GM19025 (cell line): ENCODE data around the gene NRIP1.

Source experiments
- ATAC-seq: cut with Tn5 transposase; IDR thresholded peaks from one replicate; pipeline ENCODE4 v1.9.1; 2021; ENCODE audit warnings: mild to moderate bottlenecking, low read depth, moderate library complexity; ENCODE audit not compliant: unreplicated experiment

NRIP1 gene

DNA sequence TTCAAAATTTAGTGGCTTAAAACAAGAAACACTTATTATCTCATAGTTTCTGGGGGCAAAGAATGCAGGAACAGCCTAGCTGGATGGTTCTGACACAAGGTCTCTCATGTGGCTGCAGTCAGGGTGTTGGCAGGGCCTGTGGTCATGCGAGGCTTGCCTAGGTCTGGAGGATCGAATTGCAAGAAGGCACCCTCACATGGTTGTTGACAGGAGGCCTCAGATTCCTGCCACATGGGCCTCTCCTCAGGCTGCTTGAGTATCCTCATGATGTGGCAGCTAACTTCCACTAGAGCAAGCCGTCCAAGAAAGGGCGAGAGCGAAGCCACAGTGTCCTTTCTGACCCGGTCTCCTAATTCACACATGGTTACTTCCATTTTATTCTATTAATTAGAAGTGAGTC lies 6.2 kb upstream of the NRIP1 start:
- no peak for ATAC-seq

DNA sequence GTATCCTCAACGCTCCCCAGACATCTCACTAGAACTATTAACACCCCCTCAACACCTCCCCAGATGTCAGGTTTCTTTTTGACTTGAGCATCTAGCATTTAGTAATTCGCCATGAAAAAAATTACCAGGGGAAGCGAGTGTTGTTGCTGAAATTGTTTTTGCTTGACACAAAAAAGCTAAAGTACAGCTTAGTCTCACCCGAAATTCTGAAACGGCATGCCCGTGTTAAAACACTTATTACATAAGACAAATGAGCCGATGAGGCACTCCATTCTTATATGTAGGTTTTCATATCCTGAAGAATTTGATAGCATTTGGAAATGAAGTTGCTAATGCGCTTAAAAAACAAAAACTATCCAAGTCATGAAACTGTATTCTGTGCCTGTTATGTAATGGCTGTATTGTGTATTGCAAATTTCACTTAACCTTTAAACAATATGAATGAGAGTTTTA lies 1.3 kb upstream of the NRIP1 start:
- ATAC-seq, result no peak

DNA sequence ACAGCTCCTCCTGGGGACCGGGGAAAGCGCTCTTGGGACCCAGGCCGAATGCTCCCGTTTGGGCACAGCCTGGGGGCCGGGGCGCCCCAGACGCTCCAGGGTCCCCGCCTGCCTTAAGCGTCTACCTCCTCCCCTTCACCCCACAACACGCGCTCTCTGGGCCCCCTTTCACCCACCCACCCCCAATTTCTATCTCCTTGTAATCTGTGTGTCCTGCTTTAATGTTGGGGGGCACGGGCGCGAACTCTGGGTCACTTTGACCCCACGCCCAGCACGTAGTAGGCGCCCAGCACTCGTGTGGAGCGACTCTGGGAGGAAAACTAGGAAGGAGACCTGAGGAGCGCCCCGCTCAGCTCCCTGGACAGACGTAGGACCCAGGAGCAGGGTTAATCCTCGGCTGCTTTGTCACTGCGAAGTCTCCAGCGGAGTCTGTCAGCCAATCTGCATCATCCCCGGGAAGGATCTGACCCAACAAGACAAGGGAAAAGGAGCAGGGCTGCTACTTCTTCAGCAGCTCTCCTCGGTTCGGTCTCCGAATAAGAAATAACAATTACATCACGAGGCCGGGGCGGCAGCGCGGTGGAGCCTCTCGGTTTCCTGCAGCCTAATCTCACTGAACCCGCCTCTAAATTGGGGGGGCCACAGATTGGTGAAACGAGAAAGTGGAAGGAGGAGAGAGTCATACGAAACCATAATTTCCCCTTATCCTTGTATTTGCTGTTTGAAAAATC lies 757 bp upstream of the NRIP1 start:
- no peak for ATAC-seq

DNA sequence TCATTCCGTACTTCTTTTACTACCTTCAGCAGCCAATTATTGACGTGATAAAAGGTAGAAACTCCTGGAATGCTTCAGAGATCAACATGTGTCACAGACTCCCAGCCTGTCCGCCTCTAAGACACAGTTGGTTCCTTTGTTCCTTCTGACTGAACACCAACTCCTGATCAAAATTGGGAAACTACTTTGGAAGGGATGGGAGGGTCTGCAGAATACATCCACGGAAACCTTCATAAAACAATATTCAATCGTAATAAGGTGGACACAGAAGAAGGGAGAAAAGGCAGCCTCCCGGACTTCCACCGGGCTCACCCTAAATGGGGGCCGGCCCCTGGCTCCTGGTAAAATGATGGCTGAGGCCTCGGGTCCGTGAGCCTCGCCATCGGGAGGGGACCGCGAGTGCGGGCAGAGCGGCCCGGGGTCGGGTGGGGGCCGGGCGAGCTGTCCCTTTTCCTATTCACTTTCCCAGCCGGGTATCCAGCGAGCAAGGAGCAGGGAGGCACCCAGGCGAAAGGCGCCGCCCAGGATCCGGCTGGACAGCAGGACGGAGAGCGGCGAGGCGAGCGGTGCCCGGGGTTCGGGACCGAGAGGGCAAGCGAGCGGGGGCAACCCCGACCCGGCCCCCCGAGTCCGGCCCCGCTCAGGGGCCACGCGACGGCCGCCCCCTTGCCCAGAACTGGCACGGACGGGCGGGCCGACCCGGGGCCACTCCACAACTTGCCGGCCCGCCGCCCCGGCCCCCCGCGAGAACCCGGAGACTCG lies 805 bp downstream of the NRIP1 start:
- peak; percentile 2 for ATAC-seq

DNA sequence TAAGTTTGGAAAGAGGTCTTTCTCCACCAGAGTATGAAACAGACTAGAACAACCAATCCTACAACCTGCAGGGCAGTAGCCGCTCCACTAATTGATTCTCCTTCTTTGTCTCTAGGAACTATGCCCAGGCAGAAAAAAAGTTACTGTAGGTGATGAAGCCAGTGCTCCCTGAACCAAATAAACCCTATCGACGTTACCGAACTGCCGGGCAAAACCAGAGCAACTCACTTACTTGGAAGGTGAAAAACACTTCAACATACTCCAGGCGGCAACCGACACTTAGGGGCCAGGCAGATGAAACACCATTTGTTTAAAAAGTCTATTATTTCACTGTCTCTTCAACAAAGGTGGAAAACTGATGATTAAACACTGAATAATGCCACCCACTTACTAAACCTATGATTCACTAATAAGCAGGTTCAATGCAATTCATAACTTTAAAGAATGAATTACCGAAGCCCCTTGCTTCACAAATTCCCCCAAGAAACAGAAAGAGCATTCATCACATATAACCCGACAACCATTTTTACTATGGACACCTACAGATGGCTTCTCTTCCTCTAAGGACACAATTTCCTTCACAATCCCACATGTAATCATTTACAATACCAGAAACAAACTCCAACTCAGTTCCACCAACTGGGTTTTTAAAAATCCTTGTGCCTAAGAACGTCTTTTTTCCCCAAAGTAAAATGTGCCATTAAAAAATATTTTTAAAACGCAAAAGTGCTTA lies 1.6 kb downstream of the NRIP1 start:
- no peak for ATAC-seq

DNA sequence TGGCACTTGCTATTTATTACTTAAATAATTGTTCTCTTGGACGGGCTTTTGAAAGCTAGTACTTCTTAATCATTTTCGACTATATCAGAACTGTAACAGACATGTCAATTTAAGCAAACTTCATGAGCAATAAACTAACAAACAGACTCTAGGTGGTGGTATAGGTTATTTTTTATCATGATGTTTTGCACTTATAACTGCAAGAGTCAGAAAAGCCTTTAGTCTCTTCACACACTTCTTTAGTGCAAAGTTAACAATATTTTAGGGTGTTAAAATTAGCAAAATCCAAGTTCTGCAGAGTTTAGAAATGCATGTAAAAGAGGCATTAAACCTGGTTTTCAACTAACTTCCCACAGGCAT lies 2.2 kb downstream of the NRIP1 start:
- ATAC-seq, result no peak

DNA sequence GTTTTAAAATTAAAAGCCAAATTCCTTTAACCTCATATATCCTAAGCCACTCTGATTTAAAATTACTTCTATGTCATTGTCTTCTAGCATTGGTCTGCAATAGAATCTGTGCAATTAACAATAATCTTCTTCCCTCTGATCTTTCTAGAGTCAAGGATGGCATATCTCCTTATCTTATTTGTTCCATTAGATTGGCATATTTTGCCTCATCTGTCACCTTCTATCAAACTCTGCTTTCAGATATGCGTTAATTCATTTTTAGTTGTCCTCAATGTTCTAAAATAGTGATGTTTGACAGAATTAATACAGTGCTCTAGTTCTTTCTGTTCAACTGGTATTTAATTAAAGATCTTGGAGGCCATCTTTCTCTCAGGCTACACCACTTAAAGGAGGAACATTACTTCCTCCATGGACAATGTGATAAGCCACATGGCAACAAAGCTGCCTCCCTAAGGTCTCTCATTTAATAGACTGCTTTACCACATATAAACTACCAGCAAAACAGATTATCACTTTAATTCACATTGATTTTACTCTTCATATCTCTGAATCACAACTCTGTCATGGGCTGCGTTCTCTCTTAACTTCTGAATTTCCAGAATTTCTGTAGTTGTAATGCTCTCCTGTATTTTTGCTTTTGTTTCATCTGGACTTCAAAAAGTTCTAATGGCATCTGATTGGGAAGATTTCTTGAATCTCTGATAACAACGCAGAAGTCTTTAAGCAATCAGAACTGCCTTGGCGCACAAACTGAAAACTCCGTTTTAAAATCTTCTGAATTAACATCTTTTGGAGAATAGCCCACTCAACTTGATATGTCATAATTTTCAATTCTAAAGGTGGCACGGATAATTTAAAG lies 2.8 kb downstream of the NRIP1 start:
- ATAC-seq, result no peak

DNA sequence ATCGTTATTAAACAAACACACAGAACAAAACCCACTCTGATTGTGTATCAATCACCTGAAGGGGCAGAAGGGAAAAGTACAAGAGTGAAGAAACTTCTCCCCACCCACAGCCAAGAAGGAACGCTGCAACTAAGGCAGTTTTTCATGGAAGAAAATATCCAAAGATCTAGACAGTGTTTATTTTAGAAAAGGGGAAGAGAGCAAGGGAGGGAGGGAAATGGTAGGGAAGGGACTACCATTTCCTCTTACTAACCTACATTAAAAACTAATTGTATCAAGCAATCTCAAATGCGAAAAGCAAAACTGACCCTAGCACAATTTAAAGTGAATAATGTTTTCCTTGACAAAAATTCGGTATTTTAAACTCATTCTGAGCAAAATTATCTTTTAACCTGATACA lies 3.5 kb downstream of the NRIP1 start:
- ATAC-seq, result no peak

DNA sequence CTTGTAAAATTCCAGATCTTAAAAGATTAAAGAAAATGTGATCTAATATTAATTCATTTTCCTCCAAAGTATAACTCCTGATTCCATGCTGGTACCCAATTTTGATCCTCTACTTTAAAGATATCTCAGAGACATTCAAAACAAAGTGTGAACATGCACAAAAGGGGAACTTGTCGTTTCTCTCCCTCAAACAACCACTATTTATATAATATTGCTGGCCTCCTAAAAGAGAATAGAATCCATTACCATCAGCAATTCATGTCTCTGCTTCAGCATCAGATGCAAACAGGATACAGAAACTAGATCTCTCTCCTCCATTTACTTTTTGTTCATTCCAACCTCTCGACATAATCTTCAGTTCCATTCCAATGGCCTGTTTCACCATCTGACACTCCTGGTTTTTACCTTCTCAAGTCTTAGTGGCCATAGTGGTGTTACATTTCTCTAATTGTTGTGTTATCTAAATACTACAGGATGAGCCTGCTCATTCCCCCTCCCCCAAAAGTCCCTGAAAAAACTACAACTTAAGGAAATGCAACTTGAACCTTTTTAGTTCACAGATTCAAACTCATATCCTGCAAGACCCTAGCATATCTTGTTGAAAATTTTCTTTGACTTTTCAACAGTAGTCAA lies 4.1 kb downstream of the NRIP1 start:
- ATAC-seq, result no peak

DNA sequence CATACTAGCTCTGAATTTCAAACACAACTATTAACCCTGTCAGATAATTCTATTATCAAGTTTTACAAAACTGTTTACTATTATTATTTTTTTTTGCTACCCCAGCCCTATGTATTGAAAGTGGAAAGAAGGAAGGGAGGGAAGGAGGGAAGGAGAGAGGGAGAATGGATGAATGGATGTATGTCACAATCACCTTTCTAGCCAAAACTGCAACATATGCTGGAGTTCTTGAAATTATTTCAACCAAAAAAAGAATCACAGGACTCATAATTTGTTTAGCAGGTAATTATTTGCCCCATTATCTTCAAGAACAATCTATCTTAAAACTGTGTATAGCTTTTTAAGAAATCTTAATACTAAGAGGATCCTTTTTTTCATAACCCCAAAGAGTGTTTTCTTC lies 5.4 kb downstream of the NRIP1 start:
- ATAC-seq, result no peak

DNA sequence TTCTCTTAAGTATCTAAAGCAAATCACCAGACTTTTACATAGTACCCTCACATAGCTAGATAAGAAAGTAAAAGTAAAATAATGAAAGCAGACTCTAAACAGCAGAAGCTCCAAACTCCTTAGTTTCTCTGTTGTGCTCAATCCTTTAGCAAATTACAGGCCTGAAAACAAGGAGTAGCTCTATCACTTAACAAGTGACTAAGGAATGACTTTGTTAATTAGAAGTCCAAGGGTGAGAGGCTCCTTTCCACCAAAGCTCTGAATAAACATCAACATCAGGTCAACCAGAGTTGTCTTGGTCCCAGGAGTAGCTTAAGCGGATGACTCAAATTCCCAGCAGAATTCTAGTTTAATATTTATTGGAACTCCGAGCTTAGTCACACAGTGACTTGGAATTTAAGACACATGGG lies 5.9 kb downstream of the NRIP1 start:
- ATAC-seq, result peak; percentile 41

DNA sequence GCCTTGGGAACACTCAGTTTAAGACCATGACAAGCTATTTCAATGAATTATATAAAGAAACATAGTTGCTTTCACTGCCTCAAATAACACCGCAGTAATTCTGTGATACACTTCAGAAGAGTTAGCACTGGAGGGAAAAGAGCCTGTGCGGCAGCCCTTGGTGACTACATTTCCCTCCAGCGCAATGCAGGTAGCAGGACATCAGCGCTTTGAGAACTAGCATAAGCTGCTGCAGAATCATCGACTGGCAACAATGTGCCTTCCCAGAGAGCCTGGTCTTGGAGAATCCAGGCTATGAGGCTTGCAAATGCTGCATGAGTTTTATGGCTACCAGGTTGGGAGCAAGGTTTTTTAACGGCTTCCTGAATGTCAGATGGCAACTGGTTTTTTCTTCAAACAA lies 7.5 kb downstream of the NRIP1 start:
- no peak for ATAC-seq

DNA sequence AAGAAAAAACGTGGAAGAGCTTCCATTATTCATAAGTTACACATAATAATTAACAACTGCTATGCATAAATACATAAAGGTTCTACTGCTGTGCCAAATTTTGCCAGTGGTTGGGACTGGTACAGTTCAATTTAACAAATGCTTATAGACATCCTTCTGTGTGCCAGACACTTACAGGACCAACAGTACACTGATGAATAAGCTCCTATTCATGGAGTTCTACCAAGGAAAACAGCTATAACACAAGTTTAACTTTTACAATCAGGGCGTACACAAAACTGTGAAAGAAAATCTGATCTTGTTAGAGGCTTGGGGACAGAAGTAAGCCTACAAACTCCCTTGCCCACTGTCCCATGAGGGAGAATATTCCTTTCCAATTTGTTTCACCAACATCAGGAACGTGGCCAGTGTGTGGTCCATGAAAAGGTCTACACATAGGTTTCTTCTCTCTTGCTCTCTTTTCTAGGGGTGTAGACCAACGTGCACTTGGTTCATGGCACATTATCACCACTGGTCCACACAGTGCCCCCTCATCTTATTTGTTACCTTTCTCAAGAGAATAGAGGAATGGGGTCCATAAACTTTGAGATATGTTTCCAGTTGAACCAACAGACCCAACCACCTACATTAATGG lies 10.1 kb downstream of the NRIP1 start:
- no peak for ATAC-seq

DNA sequence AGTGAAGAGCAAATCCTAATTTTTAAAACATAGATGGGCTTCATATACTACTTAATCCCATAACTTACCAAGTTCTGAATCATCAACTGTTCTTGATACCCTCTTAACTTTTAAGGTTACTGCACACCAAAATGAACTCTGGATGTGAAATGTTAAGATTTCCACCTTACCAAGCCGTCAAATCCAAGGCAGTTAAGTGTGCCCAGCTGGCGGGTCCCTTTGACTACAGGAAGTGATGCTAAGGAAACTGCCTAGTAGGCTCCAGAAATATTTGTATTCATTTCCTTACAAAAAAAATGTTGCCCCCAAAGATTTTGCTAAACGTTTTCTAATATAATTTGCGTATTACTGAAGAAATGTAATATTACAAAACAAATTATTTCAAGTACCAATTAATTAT lies 10.7 kb downstream of the NRIP1 start:
- ATAC-seq, result no peak

DNA sequence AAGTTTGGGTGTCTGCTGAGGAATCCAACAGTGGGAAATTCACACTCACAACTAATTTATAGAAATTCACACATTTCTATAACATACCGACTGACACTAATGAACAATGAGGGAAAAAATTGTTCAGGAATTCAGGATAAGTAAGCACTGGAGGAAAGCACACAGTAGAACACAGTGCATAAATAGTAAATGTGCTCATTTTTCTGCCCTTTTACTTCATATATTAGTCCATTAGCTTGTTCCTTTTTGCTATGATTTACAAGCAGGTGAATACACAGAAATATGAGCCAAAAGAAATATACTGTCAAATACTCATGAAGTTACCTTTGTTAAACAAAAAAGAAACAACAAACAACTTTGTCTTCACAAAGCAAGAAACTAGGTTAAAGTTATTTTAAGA lies 11.3 kb downstream of the NRIP1 start:
- no peak for ATAC-seq

DNA sequence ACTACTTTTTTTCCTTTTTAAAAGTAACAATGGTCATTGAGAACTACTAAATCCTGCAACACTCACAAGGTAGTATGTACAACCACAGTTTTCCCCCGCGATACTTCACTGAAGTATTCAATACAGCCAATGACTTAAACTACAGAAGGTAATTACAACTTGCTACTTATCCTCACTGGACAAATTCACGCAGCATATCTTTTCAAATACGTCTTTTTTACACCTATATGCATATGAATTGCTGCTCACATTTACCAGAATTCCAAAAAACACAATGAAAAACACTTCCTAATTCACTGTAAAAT lies 12.4 kb downstream of the NRIP1 start:
- no peak for ATAC-seq

DNA sequence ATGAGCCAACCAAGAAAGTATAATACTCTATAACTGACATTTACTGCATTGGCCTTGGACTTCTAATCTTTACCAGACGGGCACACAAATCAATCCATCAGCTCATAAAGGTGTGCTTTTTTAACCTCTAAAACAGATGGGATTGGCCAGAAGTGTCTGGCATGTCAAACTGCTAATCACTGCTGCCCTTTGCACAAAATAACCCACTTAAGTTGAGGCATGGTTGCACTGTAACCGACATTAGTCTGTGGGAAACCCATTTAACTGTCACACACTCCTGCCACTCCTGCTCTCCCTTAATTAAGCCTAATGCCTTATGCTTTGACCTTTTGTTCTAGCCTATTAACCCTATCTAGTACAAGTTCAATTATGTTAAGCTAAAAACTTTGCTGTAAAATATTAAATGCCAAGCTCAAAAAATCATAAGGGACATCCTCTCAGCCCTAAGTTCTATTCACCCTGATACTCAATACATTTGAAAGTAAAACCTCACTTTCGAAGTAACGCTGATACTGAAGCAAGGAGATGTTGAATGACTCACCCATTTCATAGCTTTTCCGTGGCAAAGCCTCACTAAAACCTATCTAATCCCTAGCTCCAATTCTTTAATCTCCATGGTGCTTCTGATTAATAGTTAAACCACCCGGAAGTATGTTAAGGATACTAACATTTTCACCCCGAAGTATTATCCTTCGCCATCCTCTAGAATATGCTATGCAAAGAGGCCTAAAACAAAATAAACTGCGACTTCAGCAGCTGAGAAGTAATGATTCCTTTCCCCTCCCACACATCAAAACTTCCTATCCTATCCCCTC lies 12.9 kb downstream of the NRIP1 start:
- ATAC-seq, result peak; percentile 65

DNA sequence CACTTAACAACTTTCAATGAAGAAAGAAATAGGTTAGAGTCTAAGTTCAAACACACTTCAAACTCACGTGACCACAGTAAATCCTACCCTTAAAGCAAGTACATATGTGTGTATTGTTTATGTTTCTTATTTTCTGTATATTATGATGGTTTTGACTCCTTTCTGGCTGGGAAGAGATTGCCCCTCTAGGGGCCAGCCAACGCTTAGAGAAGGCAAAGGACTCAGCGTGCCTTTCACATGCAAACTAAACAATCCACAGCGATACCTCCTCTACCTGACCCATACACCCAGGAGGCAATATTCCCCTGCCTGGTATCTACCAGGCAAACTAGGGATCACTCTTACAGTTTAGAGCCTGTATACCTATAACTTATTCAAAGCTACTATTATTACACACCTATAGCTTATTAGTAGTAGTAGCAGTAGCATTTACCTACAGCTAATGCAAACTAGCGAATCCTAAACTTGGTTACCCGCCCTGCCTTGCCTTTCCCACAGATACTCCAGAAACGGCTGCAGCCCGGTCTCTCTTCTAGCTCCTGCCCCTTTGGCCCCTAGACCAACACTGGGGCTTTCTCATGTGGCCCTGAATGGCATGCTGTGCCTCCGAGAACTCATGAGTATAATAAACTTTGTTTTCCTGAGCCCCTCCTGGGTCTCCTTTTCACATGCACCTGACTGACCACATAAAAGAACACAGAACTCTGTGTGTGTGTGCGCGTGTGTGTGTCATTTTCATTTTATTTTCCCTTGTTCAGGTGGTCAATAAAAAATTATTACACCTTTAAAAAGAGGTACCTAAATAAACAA lies 14.0 kb downstream of the NRIP1 start:
- no peak for ATAC-seq
